Measurements from ENCODE around the gene PSMB3.

The PSMB3 gene

DNA sequence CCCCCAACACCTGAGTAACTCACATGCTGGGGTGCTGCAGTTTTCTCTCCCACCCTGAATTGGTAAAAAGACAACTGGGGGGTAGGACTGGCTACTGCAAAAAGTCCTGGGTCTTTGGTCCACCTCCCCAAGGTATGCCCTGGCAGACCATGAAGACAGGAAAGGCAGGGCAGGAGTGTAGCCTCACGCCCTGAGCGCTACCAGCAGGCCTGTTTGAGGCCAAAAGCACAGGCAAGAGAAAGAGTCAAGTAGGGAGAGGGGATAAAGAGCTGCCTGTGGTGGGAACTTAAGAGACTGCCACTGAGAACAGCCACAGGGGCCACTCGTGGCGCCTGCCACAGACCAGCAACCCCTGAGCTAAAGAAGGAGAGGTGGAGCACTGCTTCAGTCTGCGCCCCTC, 13.8 kb downstream of the PSMB3 start:
- TF ChIP-seq, protein P1, sequence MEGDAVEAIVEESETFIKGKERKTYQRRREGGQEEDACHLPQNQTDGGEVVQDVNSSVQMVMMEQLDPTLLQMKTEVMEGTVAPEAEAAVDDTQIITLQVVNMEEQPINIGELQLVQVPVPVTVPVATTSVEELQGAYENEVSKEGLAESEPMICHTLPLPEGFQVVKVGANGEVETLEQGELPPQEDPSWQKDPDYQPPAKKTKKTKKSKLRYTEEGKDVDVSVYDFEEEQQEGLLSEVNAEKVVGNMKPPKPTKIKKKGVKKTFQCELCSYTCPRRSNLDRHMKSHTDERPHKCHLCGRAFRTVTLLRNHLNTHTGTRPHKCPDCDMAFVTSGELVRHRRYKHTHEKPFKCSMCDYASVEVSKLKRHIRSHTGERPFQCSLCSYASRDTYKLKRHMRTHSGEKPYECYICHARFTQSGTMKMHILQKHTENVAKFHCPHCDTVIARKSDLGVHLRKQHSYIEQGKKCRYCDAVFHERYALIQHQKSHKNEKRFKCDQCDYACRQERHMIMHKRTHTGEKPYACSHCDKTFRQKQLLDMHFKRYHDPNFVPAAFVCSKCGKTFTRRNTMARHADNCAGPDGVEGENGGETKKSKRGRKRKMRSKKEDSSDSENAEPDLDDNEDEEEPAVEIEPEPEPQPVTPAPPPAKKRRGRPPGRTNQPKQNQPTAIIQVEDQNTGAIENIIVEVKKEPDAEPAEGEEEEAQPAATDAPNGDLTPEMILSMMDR (IDR thresholded peaks at IDR 0.05; ENCODE audit: extremely low read depth, insufficient read depth, missing control alignments), result no peak
- DNase-seq (ENCODE audit: low spot score), result no peak
- in situ Hi-C loops (cut with MboI; ENCODE audit: low pct_unique_long_range_greater_than_20kb, low sequenced_read_pairs, unreplicated experiment), result no loop called here

DNA sequence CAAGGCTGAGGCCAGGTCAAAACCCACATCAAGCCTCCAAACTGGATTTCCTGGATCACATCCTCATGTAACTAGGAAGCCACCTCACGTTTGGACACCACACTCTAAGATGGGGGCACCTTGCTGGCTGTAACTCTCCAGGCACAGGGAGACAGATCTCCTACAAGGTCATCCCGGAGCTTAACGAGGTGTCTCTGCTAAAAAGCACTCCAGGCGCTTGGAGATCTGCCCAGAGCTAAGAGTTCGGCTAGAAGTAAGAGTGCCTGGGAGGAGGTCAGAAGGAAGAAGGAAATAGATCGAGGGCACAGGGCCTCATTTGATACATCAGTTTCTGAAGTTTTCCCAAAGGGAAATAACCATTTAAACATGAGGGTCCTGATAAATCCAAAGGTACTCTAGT, 15.9 kb downstream of the PSMB3 start:
- in situ Hi-C loops (cut with MboI; ENCODE audit: low pct_unique_long_range_greater_than_20kb, low sequenced_read_pairs, unreplicated experiment), result no loop called here
- DNase-seq (ENCODE audit: low spot score), result no peak
- TF ChIP-seq, protein P1 (IDR thresholded peaks at IDR 0.05; ENCODE audit: extremely low read depth, insufficient read depth, missing control alignments), result no peak

DNA sequence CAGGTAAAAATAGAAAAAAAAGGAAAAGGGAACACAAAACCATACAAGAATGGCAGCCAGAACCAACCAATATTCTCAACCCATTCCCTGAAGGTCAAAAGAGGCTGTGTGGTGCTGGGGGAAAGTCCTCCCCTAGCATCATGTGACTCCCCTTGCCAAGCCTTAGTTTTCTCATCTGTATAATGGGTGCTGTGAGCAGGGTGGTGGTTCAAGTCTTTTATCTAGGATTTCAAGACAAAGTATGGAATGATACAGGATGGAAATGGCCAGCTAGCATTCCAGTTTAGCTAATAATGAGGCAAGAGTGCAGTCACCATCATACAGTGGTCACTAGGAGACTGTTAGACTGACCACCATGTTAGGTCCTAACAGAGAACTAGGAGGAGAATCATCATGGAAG, 20.7 kb downstream of the PSMB3 start:
- TF ChIP-seq, protein P1 (IDR thresholded peaks at IDR 0.05; ENCODE audit: extremely low read depth, insufficient read depth, missing control alignments), result no peak
- DNase-seq (ENCODE audit: low spot score), result no peak
- in situ Hi-C loops (cut with MboI; ENCODE audit: low pct_unique_long_range_greater_than_20kb, low sequenced_read_pairs, unreplicated experiment), result no loop called here

DNA sequence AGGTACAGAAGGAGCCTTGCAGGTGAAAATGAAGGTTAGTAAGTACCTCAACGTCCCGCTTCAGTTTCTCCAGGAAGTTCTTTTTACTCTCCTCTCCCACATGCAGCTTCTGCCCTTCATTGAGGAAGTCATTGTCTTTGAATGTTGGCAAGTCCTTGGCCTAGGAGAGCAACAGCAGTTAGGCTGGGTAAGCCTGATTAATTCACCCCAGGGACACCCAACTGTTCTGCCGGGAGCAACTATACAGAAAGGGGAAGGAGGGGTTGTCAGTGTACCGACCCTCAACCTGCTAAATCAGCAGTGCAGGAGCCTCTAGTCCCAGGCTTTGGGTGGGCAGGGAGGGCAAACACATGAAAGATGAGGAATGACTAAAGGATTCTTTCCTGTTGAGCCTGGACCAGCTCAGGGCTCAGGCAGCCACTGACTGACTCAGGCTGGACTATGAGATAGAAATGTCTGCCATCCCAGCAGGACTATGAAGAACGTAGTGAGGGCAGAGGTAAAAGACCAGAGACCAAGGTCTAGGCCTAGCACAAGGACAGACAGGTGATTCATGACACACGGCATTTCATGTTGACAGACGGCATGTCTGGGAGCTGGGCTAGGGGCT, 25.2 kb downstream of the PSMB3 start:
- no peak for DNase-seq (ENCODE audit: low spot score)
- TF ChIP-seq, protein P1 (IDR thresholded peaks at IDR 0.05; ENCODE audit: extremely low read depth, insufficient read depth, missing control alignments), result no peak
- in situ Hi-C loops (cut with MboI; ENCODE audit: low pct_unique_long_range_greater_than_20kb, low sequenced_read_pairs, unreplicated experiment), result no loop called here

DNA sequence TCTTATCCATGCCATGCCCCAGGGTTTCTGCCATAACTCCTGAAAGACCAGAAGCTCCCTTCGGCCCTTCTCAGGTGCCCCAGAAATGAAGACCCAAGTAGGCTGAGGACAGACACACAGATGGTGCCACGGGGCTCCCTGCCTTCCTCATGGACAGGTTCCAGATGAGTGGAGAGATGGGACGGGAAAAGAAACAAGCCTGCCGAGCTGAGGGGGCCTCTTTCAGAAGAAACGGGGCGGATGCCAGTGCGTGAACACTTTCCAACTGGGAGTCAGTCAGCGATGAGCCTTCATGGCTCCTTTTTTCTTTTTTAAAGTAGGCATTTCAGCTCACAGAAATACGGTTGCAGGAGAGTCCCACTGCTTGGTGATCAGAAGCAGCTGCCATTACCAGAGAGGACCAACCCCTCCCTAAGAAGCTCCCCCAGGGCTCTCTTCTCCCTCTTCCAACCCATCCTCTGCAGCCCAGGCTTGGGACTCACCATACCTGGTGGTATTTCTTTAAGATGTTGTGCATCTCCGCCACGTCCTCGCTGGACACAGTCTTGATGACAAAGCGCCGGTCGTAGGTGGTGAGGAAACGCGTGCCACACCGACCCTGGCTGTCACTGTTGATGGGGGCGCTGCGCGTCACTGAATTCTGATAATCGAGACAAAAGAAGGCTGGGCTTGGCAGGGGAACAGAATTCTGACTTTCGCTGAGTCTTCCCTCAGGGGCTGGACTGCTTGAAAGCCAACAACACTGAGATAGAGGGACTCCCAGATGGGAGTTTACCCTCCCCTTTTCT, 27.6 kb downstream of the PSMB3 start:
- no peak for DNase-seq (ENCODE audit: low spot score)
- TF ChIP-seq, protein P1 (IDR thresholded peaks at IDR 0.05; ENCODE audit: extremely low read depth, insufficient read depth, missing control alignments), result no peak
- in situ Hi-C loops (cut with MboI; ENCODE audit: low pct_unique_long_range_greater_than_20kb, low sequenced_read_pairs, unreplicated experiment), result no loop called here

DNA sequence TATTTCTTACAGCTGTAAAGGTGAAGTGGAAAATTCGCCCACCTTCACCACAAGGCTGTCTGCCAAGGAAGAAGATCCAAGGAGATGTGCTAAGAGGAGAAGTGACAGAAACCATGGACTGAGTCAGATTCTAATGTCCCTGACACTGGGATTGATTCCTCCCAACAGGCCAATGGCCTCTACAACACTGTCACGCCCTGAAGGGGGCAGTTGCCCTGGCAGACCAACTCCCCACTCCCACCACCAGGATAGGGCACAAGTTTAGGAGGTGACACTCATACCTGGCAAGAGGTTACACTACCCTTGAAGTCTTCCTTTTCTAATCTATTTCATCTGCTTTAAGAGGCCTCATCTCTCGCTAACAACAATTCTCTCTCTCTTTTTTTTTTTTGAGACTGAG, 30.7 kb downstream of the PSMB3 start:
- in situ Hi-C loops (cut with MboI; ENCODE audit: low pct_unique_long_range_greater_than_20kb, low sequenced_read_pairs, unreplicated experiment), result no loop called here
- TF ChIP-seq, protein P1 (IDR thresholded peaks at IDR 0.05; ENCODE audit: extremely low read depth, insufficient read depth, missing control alignments), result no peak

More for the DNA sequence above, 30.7 kb downstream of the PSMB3 start:
- no peak for DNase-seq (ENCODE audit: low spot score)
